Measurements from ENCODE around the gene SMYD3. TPM values are rescaled to one million over a fixed set of nuclear protein-coding genes. Genes with fewer than 3 reads are reported as not detected.

Gene SMYD3
- total RNA-seq, 1 experiment from 2014 or later = 17.4 TPM

DNA sequence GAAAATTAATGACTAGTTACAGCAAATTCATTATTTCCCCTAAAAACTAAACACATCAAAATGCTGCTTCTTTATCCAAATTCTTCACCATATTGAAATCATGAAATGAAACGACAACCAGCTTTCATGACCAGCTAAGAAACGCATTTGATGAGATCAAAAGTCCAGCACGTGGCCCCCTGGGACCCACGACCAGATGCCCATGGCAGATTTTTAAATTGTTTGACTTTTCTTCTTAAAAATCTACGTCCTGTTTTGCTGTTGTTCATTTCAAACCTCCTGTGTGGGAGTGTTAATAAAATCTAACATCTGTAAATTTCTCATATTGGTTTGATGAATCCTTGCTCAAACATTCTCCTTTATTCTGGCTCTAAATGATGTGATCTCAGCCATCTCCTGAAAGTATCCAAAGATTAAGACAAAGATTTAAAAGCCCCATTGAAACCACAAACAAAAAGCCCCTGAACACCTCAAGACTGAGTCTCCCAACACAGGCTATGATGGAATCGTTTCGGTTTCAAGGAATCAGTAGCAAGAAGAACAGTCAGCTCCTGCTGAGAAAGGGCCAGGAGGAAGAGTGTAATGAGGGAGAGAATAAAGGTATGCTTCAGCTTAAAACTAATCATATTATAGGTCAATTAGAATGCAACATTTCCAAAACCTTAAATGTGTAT is 523.6 kb downstream of the SMYD3 start:
- no peak for DNase-seq (ENCODE audit: low read depth, low spot score)
- in situ Hi-C loops (cut with HindIII; ENCODE audit: low pct_unique_long_range_greater_than_20kb, low sequenced_read_pairs) = no loop called here

DNA sequence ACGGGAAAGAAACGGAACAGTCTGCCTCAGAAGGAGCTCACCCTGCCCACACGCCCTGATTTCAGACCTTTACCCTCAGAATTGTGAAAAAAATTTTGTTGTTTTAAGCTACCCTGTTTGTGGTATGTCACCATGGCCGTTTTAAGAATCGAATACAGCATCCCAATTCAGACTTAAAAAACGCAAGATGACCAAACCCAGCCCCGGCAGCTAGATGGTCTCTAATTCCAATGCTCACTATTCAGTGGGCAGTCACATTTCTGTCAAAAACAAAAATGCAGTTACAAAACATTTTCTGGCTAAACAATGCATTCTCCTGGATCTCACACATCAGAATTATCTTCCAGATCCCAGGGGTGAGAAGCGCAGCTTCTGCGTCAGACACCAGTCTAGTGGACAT is 527.5 kb downstream of the SMYD3 start:
- Histone ChIP-seq H3K9me3 (ENCODE audit: control insufficient read depth, insufficient read depth, low read depth, low read length) (no peaks in the 10 kb centered on the region), H3K36me3 (ENCODE audit: control insufficient read depth, insufficient read depth, low read length) (no peaks in the 10 kb centered on the region), H3K4me1 (ENCODE audit: control insufficient read depth, insufficient read depth, low read length) (no peaks in the 10 kb centered on the region), H3K27me3 (ENCODE audit: control insufficient read depth, insufficient read depth, low read length) (no peaks in the 10 kb centered on the region), H3K27ac (ENCODE audit: low read length) (no peak overlapping the region), H3K4me3 (ENCODE audit: low read depth in 2 of 2, low read length in 2 of 2) (no peak overlapping the region)
- DNase-seq (ENCODE audit: low read depth, low spot score) (no peak), ATAC-seq (no peak)
- intact Hi-C loops (cut with micrococcal nuclease; ENCODE audit: unreplicated experiment) = no loop called here
- ChIA-PET CTCF (no interaction called here), POLR2A (no interaction called here)
- in situ Hi-C loops (cut with HindIII; ENCODE audit: low pct_unique_long_range_greater_than_20kb, low sequenced_read_pairs) = no loop called here
- TF ChIP-seq POLR2AphosphoS5 (IDR thresholded peaks at IDR 0.05; ENCODE audit: low read depth, low read length) (no peak), TCF7L2 (IDR thresholded peaks at IDR 0.05; ENCODE audit: low read depth, low read length) (no peak), SIN3A (IDR thresholded peaks at IDR 0.05; ENCODE audit: borderline replicate concordance, insufficient read depth, low read depth, low read length) (no peak)
- TF ChIP-seq, protein P1, sequence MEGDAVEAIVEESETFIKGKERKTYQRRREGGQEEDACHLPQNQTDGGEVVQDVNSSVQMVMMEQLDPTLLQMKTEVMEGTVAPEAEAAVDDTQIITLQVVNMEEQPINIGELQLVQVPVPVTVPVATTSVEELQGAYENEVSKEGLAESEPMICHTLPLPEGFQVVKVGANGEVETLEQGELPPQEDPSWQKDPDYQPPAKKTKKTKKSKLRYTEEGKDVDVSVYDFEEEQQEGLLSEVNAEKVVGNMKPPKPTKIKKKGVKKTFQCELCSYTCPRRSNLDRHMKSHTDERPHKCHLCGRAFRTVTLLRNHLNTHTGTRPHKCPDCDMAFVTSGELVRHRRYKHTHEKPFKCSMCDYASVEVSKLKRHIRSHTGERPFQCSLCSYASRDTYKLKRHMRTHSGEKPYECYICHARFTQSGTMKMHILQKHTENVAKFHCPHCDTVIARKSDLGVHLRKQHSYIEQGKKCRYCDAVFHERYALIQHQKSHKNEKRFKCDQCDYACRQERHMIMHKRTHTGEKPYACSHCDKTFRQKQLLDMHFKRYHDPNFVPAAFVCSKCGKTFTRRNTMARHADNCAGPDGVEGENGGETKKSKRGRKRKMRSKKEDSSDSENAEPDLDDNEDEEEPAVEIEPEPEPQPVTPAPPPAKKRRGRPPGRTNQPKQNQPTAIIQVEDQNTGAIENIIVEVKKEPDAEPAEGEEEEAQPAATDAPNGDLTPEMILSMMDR (IDR thresholded peaks at IDR 0.05) = no peak
- TF ChIP-seq, protein P2, sequence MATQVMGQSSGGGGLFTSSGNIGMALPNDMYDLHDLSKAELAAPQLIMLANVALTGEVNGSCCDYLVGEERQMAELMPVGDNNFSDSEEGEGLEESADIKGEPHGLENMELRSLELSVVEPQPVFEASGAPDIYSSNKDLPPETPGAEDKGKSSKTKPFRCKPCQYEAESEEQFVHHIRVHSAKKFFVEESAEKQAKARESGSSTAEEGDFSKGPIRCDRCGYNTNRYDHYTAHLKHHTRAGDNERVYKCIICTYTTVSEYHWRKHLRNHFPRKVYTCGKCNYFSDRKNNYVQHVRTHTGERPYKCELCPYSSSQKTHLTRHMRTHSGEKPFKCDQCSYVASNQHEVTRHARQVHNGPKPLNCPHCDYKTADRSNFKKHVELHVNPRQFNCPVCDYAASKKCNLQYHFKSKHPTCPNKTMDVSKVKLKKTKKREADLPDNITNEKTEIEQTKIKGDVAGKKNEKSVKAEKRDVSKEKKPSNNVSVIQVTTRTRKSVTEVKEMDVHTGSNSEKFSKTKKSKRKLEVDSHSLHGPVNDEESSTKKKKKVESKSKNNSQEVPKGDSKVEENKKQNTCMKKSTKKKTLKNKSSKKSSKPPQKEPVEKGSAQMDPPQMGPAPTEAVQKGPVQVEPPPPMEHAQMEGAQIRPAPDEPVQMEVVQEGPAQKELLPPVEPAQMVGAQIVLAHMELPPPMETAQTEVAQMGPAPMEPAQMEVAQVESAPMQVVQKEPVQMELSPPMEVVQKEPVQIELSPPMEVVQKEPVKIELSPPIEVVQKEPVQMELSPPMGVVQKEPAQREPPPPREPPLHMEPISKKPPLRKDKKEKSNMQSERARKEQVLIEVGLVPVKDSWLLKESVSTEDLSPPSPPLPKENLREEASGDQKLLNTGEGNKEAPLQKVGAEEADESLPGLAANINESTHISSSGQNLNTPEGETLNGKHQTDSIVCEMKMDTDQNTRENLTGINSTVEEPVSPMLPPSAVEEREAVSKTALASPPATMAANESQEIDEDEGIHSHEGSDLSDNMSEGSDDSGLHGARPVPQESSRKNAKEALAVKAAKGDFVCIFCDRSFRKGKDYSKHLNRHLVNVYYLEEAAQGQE (IDR thresholded peaks at IDR 0.05; ENCODE audit: insufficient read depth in 1 of 2, low read depth in 2 of 2, low read length in 1 of 2) = no peak
- BruUV-seq (replicated peaks) = no TSS peak

More for the DNA sequence above, 523.6 kb downstream of the SMYD3 start:
- Histone ChIP-seq H3K36me3 (ENCODE audit: control insufficient read depth, insufficient read depth, low read length) (no peaks in the 10 kb centered on the region), H3K4me3 (ENCODE audit: low read depth in 2 of 2, low read length in 2 of 2) (no peak overlapping the region), H3K27ac (ENCODE audit: low read length) (no peak overlapping the region), H3K9me3 (ENCODE audit: control insufficient read depth, insufficient read depth, low read depth, low read length) (no peaks in the 10 kb centered on the region), H3K4me1 (ENCODE audit: control insufficient read depth, insufficient read depth, low read length) (peaks cover 22% of the 10 kb centered on the region), H3K27me3 (ENCODE audit: control insufficient read depth, insufficient read depth, low read length) (no peaks in the 10 kb centered on the region)
- BruUV-seq (replicated peaks) = no TSS peak
- ChIA-PET POLR2A (no interaction called here), CTCF (no interaction called here)
- no peak for TF ChIP-seq POLR2AphosphoS5 (IDR thresholded peaks at IDR 0.05; ENCODE audit: low read depth, low read length)
- no peak for TF ChIP-seq SIN3A (IDR thresholded peaks at IDR 0.05; ENCODE audit: borderline replicate concordance, insufficient read depth, low read depth, low read length)
- TF ChIP-seq, protein P2 (IDR thresholded peaks at IDR 0.05; ENCODE audit: insufficient read depth in 1 of 2, low read depth in 2 of 2, low read length in 1 of 2) = no peak
- TF ChIP-seq, protein P1 (IDR thresholded peaks at IDR 0.05) = no peak
- TF ChIP-seq TCF7L2 (IDR thresholded peaks at IDR 0.05; ENCODE audit: low read depth, low read length) = no peak
- intact Hi-C loops (cut with micrococcal nuclease; ENCODE audit: unreplicated experiment) = no loop called here
- no peak for ATAC-seq

All from Panc1 (cell line).